MCF 10A (cell line): Measurements from ENCODE around the gene MYO1E. TPM values are rescaled to one million over a fixed set of nuclear protein-coding genes. Genes with fewer than 3 reads are reported as not detected.
"Not testable (repeated sequence)": the region's sequence is repeated elsewhere in the genome, so short reads cannot be mapped to it uniquely, and the experiment has no call there.

ENCODE experiments used
- BruUV-seq: library from RNA; stranded (reverse); fragments of 400-500 nt; replicated peaks from 2 replicates; lab custom pipeline; 2021; lab: Mats Ljungman, UMichigan
- CTCF ChIA-PET: fragments of 300-600 bp; sonication (Branson Sonifier 250); formaldehyde crosslinking; extraction: SDS; loops from one replicate; lab custom pipeline; 2021; ENCODE audit warnings: antibody characterized with exemption, inconsistent platforms; lab: Yijun Ruan, JAX
- POLR2A ChIA-PET: fragments of 300-600, 350-650 bp; sonication (Branson Sonifier 250); formaldehyde crosslinking; extraction: SDS; loops from one replicate; lab custom pipeline; 2020; ENCODE audit warnings: antibody characterized with exemption, inconsistent platforms; lab: Yijun Ruan, JAX
- DNase-seq: peaks from one replicate; pipeline ENCODE4 v3.0.0-alpha.2; 2018; ENCODE audit not compliant: unreplicated experiment
- H3K27ac Mint-ChIP-seq: one replicate; pipeline ENCODE4 v1.8.0; 2022; ENCODE audit warnings: mild to moderate bottlenecking, low read depth, mixed read lengths; ENCODE audit not compliant: unreplicated experiment
- H3K27me3 Mint-ChIP-seq: one replicate; pipeline ENCODE4 v1.8.0; 2022; ENCODE audit warnings: mixed read lengths; ENCODE audit not compliant: insufficient read depth, unreplicated experiment
- H3K36me3 Mint-ChIP-seq: one replicate; pipeline ENCODE4 v1.8.0; 2022; ENCODE audit warnings: mild to moderate bottlenecking, moderate library complexity, mixed read lengths; ENCODE audit not compliant: insufficient read depth, unreplicated experiment
- H3K4me1 Mint-ChIP-seq: one replicate; pipeline ENCODE4 v1.8.0; 2022; ENCODE audit warnings: mixed read lengths; ENCODE audit not compliant: insufficient read depth, unreplicated experiment
- H3K4me3 Mint-ChIP-seq: one replicate; pipeline ENCODE4 v1.8.0; 2022; ENCODE audit warnings: mild to moderate bottlenecking, moderate library complexity, mixed read lengths; ENCODE audit not compliant: unreplicated experiment
- H3K9me3 Mint-ChIP-seq: one replicate; pipeline ENCODE4 v1.8.0; 2022; ENCODE audit warnings: mixed read lengths; ENCODE audit not compliant: unreplicated experiment
- intact Hi-C: fragments of 100-400 bp; cut with micrococcal nuclease; formaldehyde crosslinking; loops from 2 replicates; pipeline ENCODE4 v1.14.1; 2022
- total RNA-seq: library from RNA; stranded (reverse); gene quantifications from 2 replicates; pipeline ENCODE4 v1.2.3, GENCODE V29; 2022
- TF ChIP-seq, protein P1 (sequence below): fragments of 200-600 bp; IDR thresholded peaks from one replicate; pipeline ENCODE4 v1.8.0; 2022; ENCODE audit warnings: antibody characterized with exemption, mild to moderate bottlenecking; ENCODE audit not compliant: unreplicated experiment

Gene MYO1E
- total RNA-seq, 1 experiment from 2014 or later = 121 TPM

DNA sequence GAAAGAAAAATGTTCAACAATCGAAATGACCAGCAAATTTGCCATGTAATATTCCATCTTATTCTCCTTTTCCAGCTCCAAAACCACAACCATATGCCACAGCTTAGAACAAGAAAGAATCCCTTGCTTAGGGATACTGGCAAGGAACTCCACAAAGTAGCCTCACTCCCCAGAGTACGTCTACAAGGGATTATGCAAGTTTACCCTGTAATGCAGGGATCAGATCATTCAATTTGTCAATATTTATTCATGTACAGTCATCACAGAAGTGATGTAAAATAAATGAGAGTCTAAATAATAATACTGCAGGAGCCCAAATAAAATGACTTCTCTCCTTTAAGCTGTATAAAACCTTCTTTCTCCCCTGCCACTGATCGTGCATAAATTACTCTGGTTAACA is 23.5 kb upstream of the MYO1E start:
- Mint-ChIP-seq H3K4me1 (peaks cover 6% of the 10 kb centered on the region), H3K27ac (no peak overlapping the region), H3K4me3 (no peak overlapping the region), H3K9me3 (no peaks in the 10 kb centered on the region), H3K36me3 (no peaks in the 10 kb centered on the region), H3K27me3 (no peaks in the 10 kb centered on the region)
- POLR2A ChIA-PET = no interaction called here
- TF ChIP-seq, protein P1, sequence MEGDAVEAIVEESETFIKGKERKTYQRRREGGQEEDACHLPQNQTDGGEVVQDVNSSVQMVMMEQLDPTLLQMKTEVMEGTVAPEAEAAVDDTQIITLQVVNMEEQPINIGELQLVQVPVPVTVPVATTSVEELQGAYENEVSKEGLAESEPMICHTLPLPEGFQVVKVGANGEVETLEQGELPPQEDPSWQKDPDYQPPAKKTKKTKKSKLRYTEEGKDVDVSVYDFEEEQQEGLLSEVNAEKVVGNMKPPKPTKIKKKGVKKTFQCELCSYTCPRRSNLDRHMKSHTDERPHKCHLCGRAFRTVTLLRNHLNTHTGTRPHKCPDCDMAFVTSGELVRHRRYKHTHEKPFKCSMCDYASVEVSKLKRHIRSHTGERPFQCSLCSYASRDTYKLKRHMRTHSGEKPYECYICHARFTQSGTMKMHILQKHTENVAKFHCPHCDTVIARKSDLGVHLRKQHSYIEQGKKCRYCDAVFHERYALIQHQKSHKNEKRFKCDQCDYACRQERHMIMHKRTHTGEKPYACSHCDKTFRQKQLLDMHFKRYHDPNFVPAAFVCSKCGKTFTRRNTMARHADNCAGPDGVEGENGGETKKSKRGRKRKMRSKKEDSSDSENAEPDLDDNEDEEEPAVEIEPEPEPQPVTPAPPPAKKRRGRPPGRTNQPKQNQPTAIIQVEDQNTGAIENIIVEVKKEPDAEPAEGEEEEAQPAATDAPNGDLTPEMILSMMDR = no peak
- CTCF ChIA-PET = no interaction called here
- intact Hi-C loops = no loop called here
- no TSS peak for BruUV-seq
- DNase-seq = no peak

DNA sequence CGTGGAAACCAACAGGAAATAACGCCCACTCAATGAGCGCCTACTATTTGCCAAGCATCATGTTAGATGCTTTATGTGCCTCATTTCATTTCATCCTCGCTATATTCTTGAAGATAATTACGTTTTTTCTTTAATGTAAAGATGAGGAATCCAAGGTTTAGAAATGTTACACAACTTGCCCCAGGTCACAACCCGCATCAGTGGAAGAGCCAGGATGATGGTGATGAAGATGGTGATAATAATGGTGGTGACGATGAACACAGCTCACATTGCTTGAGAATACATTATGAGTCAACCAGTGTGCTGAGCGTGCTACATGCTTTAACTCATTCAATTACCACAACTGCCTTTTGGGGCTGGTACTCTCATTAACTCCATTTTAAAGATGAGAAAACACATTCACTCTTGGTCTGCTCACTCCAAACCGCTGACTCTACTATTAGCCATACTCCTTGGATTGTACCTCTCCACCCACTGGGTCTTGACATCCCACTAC is 21.5 kb upstream of the MYO1E start:
- no peaks in the 10 kb centered on the region for H3K27me3 Mint-ChIP-seq
- BruUV-seq = no TSS peak
- TF ChIP-seq, protein P1 = no peak
- intact Hi-C loops = no loop called here
- H3K4me3 Mint-ChIP-seq = no peak overlapping the region
- H3K27ac Mint-ChIP-seq = no peak overlapping the region
- DNase-seq = no peak
- peaks cover 6% of the 10 kb centered on the region for H3K4me1 Mint-ChIP-seq
- no peaks in the 10 kb centered on the region for H3K36me3 Mint-ChIP-seq
- POLR2A ChIA-PET = no interaction called here
- CTCF ChIA-PET = interaction anchor here (0.6 to 0.7 kb wide), 3 partner anchors 10 to 149 kb away, joined by 3 to 8 read pairs (median 4); no protein-coding TSS in a partner anchor
- no peaks in the 10 kb centered on the region for H3K9me3 Mint-ChIP-seq

DNA sequence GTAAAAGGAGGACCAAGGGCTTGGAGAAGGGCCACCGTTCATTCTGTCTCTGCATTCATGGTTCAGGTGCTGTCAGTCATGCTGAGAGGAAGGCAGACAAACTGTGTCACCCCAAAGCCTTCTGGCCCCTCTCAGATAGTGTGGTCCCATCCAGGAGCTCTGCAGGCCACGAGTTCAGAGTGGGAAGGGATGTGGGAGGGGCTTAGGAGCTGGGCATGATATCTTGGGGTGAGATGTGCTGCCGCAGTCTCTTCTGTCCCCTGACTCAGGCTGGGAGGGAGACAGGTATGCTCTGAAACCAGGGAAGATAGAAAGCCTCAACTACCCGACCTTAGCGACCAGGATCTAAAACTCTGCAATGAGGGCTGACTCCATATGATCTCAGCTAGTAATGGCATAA is 19.6 kb upstream of the MYO1E start:
- H3K27me3 Mint-ChIP-seq = no peaks in the 10 kb centered on the region
- no peak for DNase-seq
- H3K36me3 Mint-ChIP-seq = no peaks in the 10 kb centered on the region
- H3K27ac Mint-ChIP-seq = no peak overlapping the region
- peaks cover 11% of the 10 kb centered on the region for H3K4me1 Mint-ChIP-seq
- ChIA-PET CTCF (no interaction called here), POLR2A (no interaction called here)
- no peak overlapping the region for H3K4me3 Mint-ChIP-seq
- intact Hi-C loops = no loop called here
- H3K9me3 Mint-ChIP-seq = no peaks in the 10 kb centered on the region
- no TSS peak for BruUV-seq
- TF ChIP-seq, protein P1 = no peak

DNA sequence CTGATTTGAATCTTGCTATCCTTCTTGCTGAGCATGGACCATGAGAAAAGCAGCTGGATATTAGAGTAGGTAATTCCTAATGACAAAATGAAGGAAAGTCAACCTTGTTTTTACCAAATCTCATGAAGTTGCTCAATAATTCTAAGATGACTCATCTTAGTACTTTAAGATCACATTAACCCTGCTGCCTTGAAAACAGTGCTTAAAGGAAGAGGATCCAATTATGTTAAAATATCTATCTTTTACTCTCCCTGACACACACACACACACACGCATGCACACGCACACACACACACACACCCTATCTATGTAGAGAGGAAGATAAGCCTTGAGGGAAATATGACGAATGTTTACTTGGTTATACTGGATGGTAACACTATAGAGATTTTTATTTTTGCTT is 16.0 kb upstream of the MYO1E start:
- no peaks in the 10 kb centered on the region for H3K36me3 Mint-ChIP-seq
- intact Hi-C loops = no loop called here
- no peaks in the 10 kb centered on the region for H3K9me3 Mint-ChIP-seq
- H3K4me1 Mint-ChIP-seq = peaks cover 11% of the 10 kb centered on the region
- H3K27ac Mint-ChIP-seq = peak overlapping the region; percentile 79
- no TSS peak for BruUV-seq
- no peak overlapping the region for H3K4me3 Mint-ChIP-seq
- CTCF ChIA-PET = interaction anchor here (0.6 to 2.0 kb wide), 2 partner anchors 8 to 142 kb away, joined by 3 to 5 read pairs; no protein-coding TSS in a partner anchor
- peak; percentile 55 for DNase-seq
- H3K27me3 Mint-ChIP-seq = no peaks in the 10 kb centered on the region
- POLR2A ChIA-PET = interaction anchor here (1.4 to 2.7 kb wide), 3 partner anchors 9 to 38 kb away, joined by 4 to 13 read pairs (median 5); partner anchors contain the start of gene MYO1E
- TF ChIP-seq, protein P1 = no peak

DNA sequence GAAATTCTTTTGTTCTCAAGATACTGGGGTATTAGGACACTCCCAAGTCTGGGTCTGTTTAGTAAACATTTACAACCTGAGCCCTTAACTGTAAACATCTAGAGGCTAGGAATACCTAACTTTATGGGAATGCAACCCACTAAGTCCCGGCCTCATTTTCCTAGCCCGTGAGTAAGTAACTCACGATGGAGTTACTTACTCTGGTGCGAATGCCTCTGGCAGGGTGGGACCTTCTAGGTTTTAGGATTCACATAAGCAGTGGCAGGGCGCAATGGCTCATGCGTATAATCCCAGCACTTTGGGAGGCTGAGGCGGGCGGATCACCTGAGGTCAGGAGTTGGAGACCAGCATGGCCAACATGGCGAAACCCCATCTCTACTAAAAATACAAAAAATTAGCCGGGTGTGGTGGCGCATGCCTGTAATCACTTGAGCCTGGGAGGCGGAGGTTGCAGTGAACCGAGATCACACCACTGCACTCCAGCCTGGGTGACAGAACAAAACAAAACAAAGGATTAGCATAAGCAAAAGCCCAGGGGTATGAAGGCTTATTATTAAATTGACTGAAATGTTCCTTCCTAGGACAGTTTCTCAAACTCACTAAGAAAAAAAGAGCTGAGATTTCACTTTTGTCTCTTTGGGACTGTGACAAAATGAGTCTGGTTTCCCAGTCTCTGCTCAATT is 14.7 kb upstream of the MYO1E start:
- H3K27me3 Mint-ChIP-seq, H3K27ac Mint-ChIP-seq, DNase-seq, BruUV-seq, H3K9me3 Mint-ChIP-seq, H3K4me3 Mint-ChIP-seq, H3K36me3 Mint-ChIP-seq, intact Hi-C loops: not testable (repeated sequence)
- CTCF ChIA-PET = interaction anchor here (0.6 to 2.0 kb wide), 2 partner anchors 141 to 323 kb away, joined by 3 to 5 read pairs; no protein-coding TSS in a partner anchor
- peaks cover 11% of the 10 kb centered on the region for H3K4me1 Mint-ChIP-seq
- POLR2A ChIA-PET = interaction anchor here (0.6 to 2.7 kb wide), 5 partner anchors 8 to 249 kb away, joined by 3 to 13 read pairs (median 4); partner anchors contain the start of gene MYO1E
